Measurements from ENCODE around the gene SH3PXD2A.

Gene SH3PXD2A

GRCh38 chr10:103855424-103855823, at the start of gene SH3PXD2A:
Gene SH3PXD2A, minus strand, starts transcription at chr10:103855576. Its CDS starts 310 bp downstream, at chr10:103855266.
- DNase-seq: peak; percentile 31 to 41

- DNase-seq: no peak
Measured at GRCh38 chr10:103901299-103901698, 45.9 kb upstream of the SH3PXD2A start.

- no peak for DNase-seq
Measured at GRCh38 chr10:103899312-103899711, 43.9 kb upstream of the SH3PXD2A start.

- no peak for DNase-seq
Measured at GRCh38 chr10:103897241-103897774, 41.9 kb upstream of the SH3PXD2A start.

- no peak for DNase-seq
Measured at GRCh38 chr10:103896225-103896624, 40.8 kb upstream of the SH3PXD2A start.

GRCh38 chr10:103895411-103896186, 40.2 kb upstream of the SH3PXD2A start:
- DNase-seq: no peak

DNA sequence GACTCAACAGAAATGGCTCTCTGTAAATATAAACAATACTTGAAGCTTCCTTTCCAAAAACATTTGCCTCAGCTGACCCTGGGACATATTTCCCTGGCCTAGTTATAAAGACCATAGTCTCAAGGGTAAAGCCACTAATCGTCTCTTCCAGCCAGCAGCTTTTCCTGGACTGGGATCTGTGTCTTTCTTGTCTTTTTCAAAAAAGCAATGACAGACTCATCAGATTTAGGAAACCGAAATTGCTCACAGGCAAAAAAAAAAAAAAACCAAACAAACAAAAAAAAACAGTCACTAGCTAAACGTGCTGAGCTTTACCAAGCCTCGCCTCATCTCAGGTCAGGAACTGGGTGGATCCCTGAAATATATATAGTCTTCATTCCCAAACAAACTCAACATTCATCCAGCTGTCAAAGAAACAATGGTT, 39.1 kb upstream of the SH3PXD2A start:
- no peak for DNase-seq

- no peak for DNase-seq
Measured at GRCh38 chr10:103893817-103894216, 38.4 kb upstream of the SH3PXD2A start.

GRCh38 chr10:103892181-103892580, 36.8 kb upstream of the SH3PXD2A start:
- DNase-seq: no peak

GRCh38 chr10:103890688-103891087, 35.3 kb upstream of the SH3PXD2A start:
- DNase-seq: no peak

DNA sequence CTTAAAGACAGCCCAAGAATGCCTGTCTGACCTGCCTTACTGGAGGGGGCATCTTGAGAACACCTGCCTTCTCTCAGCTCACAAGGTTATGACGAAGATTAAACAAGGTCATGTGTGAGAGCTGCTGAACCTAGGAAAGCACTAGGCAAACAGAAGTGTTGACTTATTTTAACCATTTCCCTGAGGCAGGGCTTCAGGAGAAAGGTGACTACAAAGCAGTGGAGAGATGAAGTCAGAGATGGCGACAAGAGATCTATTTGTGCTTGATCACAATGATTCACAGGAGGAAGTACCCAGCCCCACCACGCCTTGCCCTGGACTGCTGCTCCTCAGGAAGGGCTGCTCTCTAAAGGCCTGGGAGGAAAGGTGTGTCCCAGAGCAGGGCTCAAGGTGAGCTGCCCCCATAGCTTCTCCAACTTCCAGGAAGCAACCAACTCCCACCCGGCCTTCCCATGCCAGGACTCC, 34.9 kb upstream of the SH3PXD2A start:
- DNase-seq: no peak

DNA sequence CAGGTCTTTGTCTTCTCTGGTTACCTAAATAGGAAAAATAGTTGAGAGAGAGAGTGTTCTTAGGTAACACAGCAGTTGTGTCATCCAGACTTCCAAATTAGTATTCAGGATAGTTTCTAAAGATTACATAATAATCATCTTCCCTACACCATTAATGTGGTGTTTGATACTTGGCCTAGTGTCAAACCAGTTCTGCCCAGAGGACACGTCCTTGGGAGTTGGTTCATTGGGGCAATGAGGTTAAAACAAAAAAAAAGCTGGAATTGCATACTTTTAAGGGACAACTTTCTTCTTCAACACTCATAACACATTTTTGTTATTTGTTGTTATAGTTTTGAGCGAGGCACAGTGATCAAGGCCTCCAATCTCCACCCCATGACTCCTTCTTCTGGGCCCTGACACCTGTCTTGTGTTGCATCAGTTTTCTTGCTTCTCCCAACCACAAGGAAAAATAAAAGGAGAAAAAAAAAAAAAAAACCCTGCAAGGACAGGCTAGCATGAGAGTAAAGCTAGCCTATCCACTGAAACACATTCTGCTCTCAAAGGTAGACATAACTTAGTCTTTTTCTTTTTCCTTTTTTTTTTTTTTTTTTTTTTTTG, 33.8 kb upstream of the SH3PXD2A start:
- DNase-seq: no peak

GRCh38 chr10:103888113-103888841, 32.9 kb upstream of the SH3PXD2A start:
- DNase-seq: no peak

DNA sequence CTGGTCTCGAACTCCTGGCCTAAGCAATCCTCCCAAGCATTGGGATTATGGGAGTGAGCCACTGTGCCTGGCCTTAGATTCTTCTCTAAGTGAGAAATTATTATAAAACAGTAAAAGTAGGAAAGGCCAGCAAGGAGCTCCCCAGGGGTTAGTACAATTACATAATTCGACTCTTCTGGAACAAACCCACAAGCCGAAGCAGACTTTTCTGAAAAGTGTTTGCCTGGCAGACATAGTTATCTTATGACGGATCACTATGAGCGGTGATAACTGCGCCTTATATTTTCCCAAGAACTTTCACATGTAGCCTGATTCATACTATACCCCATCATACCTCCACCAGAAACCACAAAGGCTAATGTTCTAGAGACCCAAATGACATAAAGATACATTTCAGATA, 30.2 kb upstream of the SH3PXD2A start:
- no peak for DNase-seq

DNA sequence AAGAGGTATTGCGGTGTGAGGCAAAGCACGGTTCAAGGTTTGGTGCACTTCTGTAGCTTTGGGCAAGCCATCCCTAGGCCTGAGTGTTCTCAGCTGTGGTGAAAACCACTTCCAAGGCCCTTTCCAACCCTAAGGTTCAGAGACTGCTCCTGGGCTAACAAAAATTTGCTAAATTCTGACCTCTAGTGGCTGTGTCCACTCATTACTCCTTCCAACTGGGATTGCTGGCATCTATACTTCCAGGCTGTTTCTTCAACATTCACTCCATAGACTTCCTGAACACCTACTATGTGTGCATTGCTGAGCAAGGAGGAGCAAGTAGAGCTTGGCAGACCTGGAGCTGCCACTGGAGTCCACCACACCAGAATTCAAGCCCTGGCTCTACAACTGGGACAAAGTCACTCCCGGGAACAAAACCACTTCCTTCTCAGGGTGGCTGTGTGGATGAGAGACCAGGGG, 29.3 kb upstream of the SH3PXD2A start:
- no peak for DNase-seq

- no peak for DNase-seq
Measured at GRCh38 chr10:103882285-103883007, 27.1 kb upstream of the SH3PXD2A start.

DNA sequence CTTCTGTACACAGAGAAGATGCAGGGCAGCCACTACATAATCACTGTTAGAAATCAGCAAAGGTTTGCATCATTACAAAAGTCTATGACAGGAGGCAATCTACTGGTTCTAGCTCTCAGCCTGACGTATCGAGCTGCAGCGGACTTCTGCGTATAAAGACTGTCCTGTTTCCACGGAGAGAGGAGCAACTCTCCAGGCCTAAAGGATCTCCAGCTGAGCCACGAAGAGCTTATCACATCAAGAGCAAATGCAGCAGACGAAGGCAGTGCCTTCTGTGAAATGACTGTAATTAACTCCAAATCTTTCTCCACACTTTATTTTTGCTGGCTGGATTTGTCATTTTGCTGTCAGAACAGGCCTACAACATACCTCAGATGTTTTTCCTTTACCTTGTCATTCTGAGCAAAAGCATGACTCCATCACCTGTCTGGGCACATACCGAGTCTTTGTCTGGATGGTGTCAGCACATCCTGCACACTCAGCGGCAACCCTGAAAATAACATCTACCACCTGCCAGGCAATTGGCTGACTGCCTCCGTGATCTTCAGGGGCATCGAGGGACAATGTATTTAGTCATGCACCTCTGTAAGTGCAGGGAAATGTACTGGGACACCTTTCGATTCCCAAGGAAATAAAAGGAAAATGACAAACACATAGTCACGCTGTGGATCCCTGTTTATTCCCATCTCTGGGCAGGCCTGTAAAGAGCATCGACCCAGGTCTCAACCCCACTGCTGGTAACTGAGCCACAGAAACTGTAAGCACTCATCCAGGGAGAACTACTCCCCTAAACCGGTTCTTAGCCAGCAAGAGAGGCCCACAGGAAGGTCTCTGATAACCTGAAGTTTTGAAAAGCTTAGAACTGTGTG, 26.3 kb upstream of the SH3PXD2A start:
- no peak for DNase-seq

DNA sequence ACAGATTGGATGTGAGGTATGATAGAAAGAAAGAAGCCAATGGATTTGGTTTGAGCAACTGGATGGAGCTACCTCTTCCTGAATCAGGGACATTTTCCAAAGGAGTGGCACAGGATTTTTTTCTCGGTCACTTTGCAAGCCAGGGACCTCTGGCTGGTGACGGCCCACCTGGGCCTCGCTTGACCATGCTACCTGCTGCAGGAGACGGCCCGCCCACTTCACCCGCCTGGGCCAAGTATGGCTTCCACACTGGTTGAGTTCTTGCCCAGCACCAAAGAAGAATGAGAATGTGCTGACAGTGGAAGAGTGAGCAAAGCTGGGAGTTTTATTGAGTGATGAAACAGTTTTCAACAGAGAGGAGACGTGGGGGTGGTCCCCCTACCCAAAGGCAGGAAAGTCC, 24.5 kb upstream of the SH3PXD2A start:
- DNase-seq: no peak

GRCh38 chr10:103879409-103879808, 24.0 kb upstream of the SH3PXD2A start:
- no peak for DNase-seq

GRCh38 chr10:103877861-103878260, 22.5 kb upstream of the SH3PXD2A start:
- no peak for DNase-seq

DNA sequence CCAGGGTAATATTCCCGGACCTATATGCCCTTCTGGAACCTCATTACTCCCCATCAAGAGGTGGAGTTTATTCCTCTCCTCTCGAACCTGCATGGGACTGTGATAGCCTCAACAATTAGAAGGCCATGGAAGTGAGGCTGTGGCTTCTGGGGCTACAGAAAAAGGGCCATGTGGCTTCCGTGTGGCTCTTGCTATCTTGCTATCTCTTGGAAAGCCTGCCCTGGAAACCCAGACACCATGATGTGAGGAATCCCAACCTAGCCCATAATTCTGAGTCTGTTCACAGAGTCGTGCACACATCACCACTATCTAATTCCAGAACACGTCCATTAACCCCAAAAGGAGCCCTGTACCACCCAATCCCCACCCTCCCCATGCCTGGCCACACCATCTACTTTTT, 20.8 kb upstream of the SH3PXD2A start:
- no peak for DNase-seq

GRCh38 chr10:103874730-103875129, 19.4 kb upstream of the SH3PXD2A start:
- no peak for DNase-seq

All from NCI-H1930 (cell line).